Aorta (tissue), 5 donors: ENCODE measurements around the gene DUSP14. TPM values are rescaled to one million over a fixed set of nuclear protein-coding genes. Genes with fewer than 3 reads are reported as not detected.
A peak's percentile ranks its signal among the peaks of the same experiment; 100 is the strongest.

Experiments used
- ATAC-seq: fragments of 200-7000 bp; cut with Tn5 transposase; one replicate; pipeline ENCODE4 v1.9.1; 2022; ENCODE audit warnings: moderate library complexity; ENCODE audit not compliant: low FRiP score
- DNase-seq, 2 donors: peaks; one replicate each; pipeline ENCODE4 v3.0.0-alpha.2; 2020
- H3K27ac ChIP-seq, 2 donors: one replicate each; pipeline ENCODE4 v1.5.1; 2013; ENCODE audit warnings: low read length in 2 of 2, mild to moderate bottlenecking in 2 of 2, moderate library complexity in 2 of 2, control low read depth in 1 of 2, inconsistent platforms in 1 of 2, low read depth in 1 of 2
- H3K27me3 ChIP-seq, 2 donors: one replicate each; pipeline ENCODE4 v1.6.1; 2013; ENCODE audit warnings: control low read depth in 1 of 2, low read length in 1 of 2, mild to moderate bottlenecking in 1 of 2, moderate library complexity in 1 of 2; ENCODE audit not compliant: insufficient read depth in 2 of 2, control insufficient read depth in 1 of 2
- H3K36me3 ChIP-seq, 2 donors: one replicate each; pipeline ENCODE4 v1.6.1; 2013; ENCODE audit warnings: control low read depth in 1 of 2, low read length in 1 of 2, mild to moderate bottlenecking in 1 of 2; ENCODE audit not compliant: insufficient read depth in 2 of 2, control insufficient read depth in 1 of 2
- H3K4me1 ChIP-seq, 2 donors: one replicate each; pipeline ENCODE4 v1.6.1; 2013; ENCODE audit warnings: low read length in 2 of 2, control low read depth in 1 of 2, mild to moderate bottlenecking in 1 of 2, moderate library complexity in 1 of 2; ENCODE audit not compliant: insufficient read depth in 2 of 2, control insufficient read depth in 1 of 2
- H3K4me3 ChIP-seq, 2 donors: one replicate each; pipeline ENCODE4 v1.5.1; 2013; ENCODE audit warnings: low read length in 2 of 2, control low read depth in 1 of 2, mild to moderate bottlenecking in 1 of 2
- H3K9me3 ChIP-seq: one replicate; pipeline ENCODE4 v1.6.1; 2013; ENCODE audit warnings: mild to moderate bottlenecking, low read length; ENCODE audit not compliant: control insufficient read depth
- WGBS, 2 donors: extraction: QIAGEN DNeasy Blood & Tissue Kit; methylation state at CpG; one replicate each; pipeline ENCODE4 v1.1.7; 2013; 5-methylcytosine and 5-hydroxymethylcytosine counted together
- intact Hi-C, 2 donors: fragments of 100-400 bp; cut with DNase I; formaldehyde crosslinking; loops; one replicate each; pipeline versions ENCODE4 v1.14.2 to v1.15.0; 2022
- polyA plus RNA-seq, 2 donors: library from polyadenylated mRNA; stranded (reverse); fragments of 200-250 nt; gene quantifications; one replicate each; pipeline ENCODE4 v1.2.3, GENCODE V29; 2013
- total RNA-seq, 2 donors: library from RNA; stranded (reverse); fragmentation: NEBNext Ultra II Directional; extraction: Animal tissue kit (Norgen Biotek cat#: 25700); gene quantifications; one replicate each; pipeline ENCODE4 v1.2.1, GENCODE V29; 2021
- donor health status: healthy with polysubstance abuse.
- donor health status: Bipolar disorder and iron deficiency.
- donor health status: DM: no; HTN: no; CAD: no.
- donor health status: DM: no; HTN: no; CAD: no.
- donor health status: DM: yes; HTN: yes; CAD: no.

DUSP14 gene
- total and polyA plus RNA-seq, 4 donors = 3.8 to 9.7 (median 7.8) TPM

GRCh38 chr17:37479025-37479424, 10.7 kb upstream of the DUSP14 start:
- no peak overlapping the region for H3K27ac ChIP-seq
- WGBS, 2 donors = 93 to 100% methylated on average over 1 of the region's 1 CpG

GRCh38 chr17:37480427-37480826, 9.3 kb upstream of the DUSP14 start:
- H3K27ac ChIP-seq = no peak overlapping the region
- no peaks in the 10 kb centered on the region for H3K9me3 ChIP-seq
- peaks cover 5 to 8% of the 10 kb centered on the region in 2 donors for H3K36me3 ChIP-seq
- H3K4me3 ChIP-seq = no peak overlapping the region
- 92 to 94% methylated on average over 2 of the region's 2 CpGs for WGBS, 2 donors
- H3K27me3 ChIP-seq = no peaks in the 10 kb centered on the region
- no peak for DNase-seq
- H3K4me1 ChIP-seq = no peaks in the 10 kb centered on the region
- intact Hi-C loops = no loop called here
- no peak for ATAC-seq

More at GRCh38 chr17:37479025-37479424, 10.7 kb upstream of the DUSP14 start:
- H3K9me3 ChIP-seq = no peaks in the 10 kb centered on the region
- H3K4me1 ChIP-seq = no peaks in the 10 kb centered on the region
- H3K36me3 ChIP-seq = peaks cover 5 to 13% of the 10 kb centered on the region in 2 donors
- no peak for DNase-seq
- intact Hi-C loops = no loop called here
- no peak overlapping the region for H3K4me3 ChIP-seq
- ATAC-seq = no peak
- no peaks in the 10 kb centered on the region for H3K27me3 ChIP-seq

- ATAC-seq = no peak
- Histone ChIP-seq H3K9me3 (no peaks in the 10 kb centered on the region), H3K4me3 (no peak overlapping the region), H3K27me3 (no peaks in the 10 kb centered on the region), H3K4me1 (no peaks in the 10 kb centered on the region), H3K27ac (no peak overlapping the region), H3K36me3 (peaks cover 5 to 6% of the 10 kb centered on the region in 2 donors)
- WGBS, 2 donors = 94 to 95% methylated on average over 9 of the region's 9 CpGs
- no peak for DNase-seq
- intact Hi-C loops = no loop called here
Observed at GRCh38 chr17:37481001-37481665, 8.6 kb upstream of the DUSP14 start.

- ATAC-seq = peak; percentile 27
- Histone ChIP-seq H3K4me3 (no peak overlapping the region), H3K36me3 (peaks cover 0 to 3% of the 10 kb centered on the region in 2 donors), H3K9me3 (no peaks in the 10 kb centered on the region), H3K27ac (no peak overlapping the region), H3K27me3 (no peaks in the 10 kb centered on the region), H3K4me1 (peaks cover 0 to 2% of the 10 kb centered on the region in 2 donors)
- intact Hi-C loops = no loop called here
- 21 to 26% methylated on average over 5 of the region's 5 CpGs for WGBS, 2 donors
- DNase-seq = no peak
Observed at GRCh38 chr17:37483311-37484039, 6.2 kb upstream of the DUSP14 start.

- DNase-seq = no peak
- 74 to 76% methylated on average over 1 of the region's 1 CpG for WGBS, 2 donors
- Histone ChIP-seq H3K27me3 (no peaks in the 10 kb centered on the region), H3K9me3 (no peaks in the 10 kb centered on the region), H3K27ac (no peak overlapping the region), H3K36me3 (no peaks in the 10 kb centered on the region), H3K4me1 (peaks cover 0 to 2% of the 10 kb centered on the region in 2 donors), H3K4me3 (no peak overlapping the region)
- ATAC-seq = no peak
- intact Hi-C loops = loop anchor here in 1 of 2 donors (5.0 kb wide), 1 partner anchor 79 kb away; the partner anchor contains the start of genes ACACA and TADA2A
Observed at GRCh38 chr17:37485938-37486570, 3.6 kb upstream of the DUSP14 start.

- WGBS, 2 donors = 26 to 29% methylated on average over 7 of the region's 7 CpGs
- no peak overlapping the region for H3K4me3 ChIP-seq
- no peaks in the 10 kb centered on the region for H3K36me3 ChIP-seq
- intact Hi-C loops = loop anchor here in 1 of 2 donors (2.0 to 5.0 kb wide), 2 partner anchors 81 to 121 kb away; partner anchors contain the start of genes ACACA, SYNRG and TADA2A
- DNase-seq = no peak
- no peak overlapping the region for H3K27ac ChIP-seq
- H3K9me3 ChIP-seq = no peaks in the 10 kb centered on the region
- ATAC-seq = peak; percentile 31
- peaks cover 0 to 2% of the 10 kb centered on the region in 2 donors for H3K4me1 ChIP-seq
- no peaks in the 10 kb centered on the region for H3K27me3 ChIP-seq
Observed at GRCh38 chr17:37488009-37488604, 1.6 kb upstream of the DUSP14 start.

- peak; percentile 87 to 93 for DNase-seq
- intact Hi-C loops = loop anchor here in 1 of 2 donors (2.0 to 5.0 kb wide), 2 partner anchors 81 to 120 kb away; partner anchors contain the start of genes ACACA, SYNRG and TADA2A
- H3K4me3 ChIP-seq = peak overlapping the region; percentile 70 to 92
- H3K27ac ChIP-seq = peak overlapping the region in 1 of 2 donors; percentile 43
- H3K4me1 ChIP-seq = peaks cover 0 to 2% of the 10 kb centered on the region in 2 donors
- H3K27me3 ChIP-seq = no peaks in the 10 kb centered on the region
- 0 to 1% methylated on average over 25 of the region's 25 CpGs for WGBS, 2 donors
- no peaks in the 10 kb centered on the region for H3K36me3 ChIP-seq
- peak; percentile 82 for ATAC-seq
- no peaks in the 10 kb centered on the region for H3K9me3 ChIP-seq
Observed at GRCh38 chr17:37488607-37489196, 989 bp upstream of the DUSP14 start.

GRCh38 chr17:37490022-37490587, 414 bp downstream of the DUSP14 start:
- Histone ChIP-seq H3K4me1 (peaks cover 0 to 2% of the 10 kb centered on the region in 2 donors), H3K27ac (peak overlapping the region in 1 of 2 donors; percentile 58), H3K9me3 (no peaks in the 10 kb centered on the region), H3K27me3 (no peaks in the 10 kb centered on the region), H3K36me3 (no peaks in the 10 kb centered on the region), H3K4me3 (peak overlapping the region; percentile 62 to 70)
- 0 to 1% methylated on average over 50 to 56 of the region's 56 CpGs for WGBS, 2 donors
- DNase-seq (peak; percentile 74 to 90), ATAC-seq (peak; percentile 66)
- intact Hi-C loops = loop anchor here in 1 of 2 donors (5.0 kb wide), 1 partner anchor 83 kb away; the partner anchor contains the start of genes ACACA and TADA2A
